ENCODE measurements around the gene EPS15. TPM values are rescaled to one million over a fixed set of nuclear protein-coding genes. Genes with fewer than 3 reads are reported as not detected.

Gene EPS15
- total and polyA plus RNA-seq, 2 experiments from 2014 or later = 31.0 to 76.5 TPM

- TF ChIP-seq ZNF462 (CRISPR knock-in tag; IDR thresholded peaks at IDR 0.05) = no peak
- no peak for TF ChIP-seq CREB1 (CRISPR knock-in tag; IDR thresholded peaks at IDR 0.05; ENCODE audit: low read depth)
Measured at GRCh38 chr1:51454554-51454953, 64.5 kb downstream of the EPS15 start (continued).

DNA sequence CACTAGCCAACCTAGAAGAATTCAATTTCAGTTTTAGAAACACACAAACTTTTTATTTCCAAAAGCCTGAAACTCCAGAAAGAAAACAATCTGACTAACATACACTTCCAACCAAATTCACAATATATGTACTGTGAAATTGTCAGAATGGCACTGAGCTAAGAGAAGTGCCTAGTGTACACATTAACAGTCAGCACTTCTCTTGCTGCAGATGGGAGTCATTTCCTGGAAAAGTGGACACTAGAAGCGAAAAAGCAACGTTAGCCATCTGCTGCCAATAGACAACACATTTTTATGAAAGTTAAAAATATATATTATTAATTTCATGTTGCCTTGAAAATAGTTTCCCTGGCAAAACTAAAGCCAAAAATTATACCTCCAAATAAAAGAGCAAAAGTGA is 66.1 kb downstream of the EPS15 start:
- Histone ChIP-seq H3K27ac (ENCODE audit: low read depth) (no peak overlapping the region), H3K27me3 (ENCODE audit: insufficient read depth) (no peaks in the 10 kb centered on the region), H3K79me2 (replicated peaks; ENCODE audit: insufficient read depth) (no peaks in the 10 kb centered on the region), H3K4me3 (no peak overlapping the region), H3K36me3 (ENCODE audit: insufficient read depth) (no peaks in the 10 kb centered on the region), H3K4me1 (ENCODE audit: insufficient read depth) (no peaks in the 10 kb centered on the region), H3K9me2 (ENCODE audit: insufficient read depth) (no peaks in the 10 kb centered on the region), H3F3A (replicated peaks; ENCODE audit: low read depth) (no peaks in the 10 kb centered on the region), H2AFZ (no peak overlapping the region), H3K4me2 (no peak overlapping the region), H4K20me1 (replicated peaks; ENCODE audit: insufficient read depth) (no peaks in the 10 kb centered on the region)
- ATAC-seq (no peak), DNase-seq (ENCODE audit: low spot score) (no peak)
- H3K4me1 Mint-ChIP-seq = no peaks in the 10 kb centered on the region
- 0 out of 3 replicates have a peak, but pooled peaks cover 3% of the 10 kb centered on the region for H3K36me3 Mint-ChIP-seq (ENCODE audit: low read depth)
- no peak overlapping the region for H3K4me3 Mint-ChIP-seq
- H3K9me3 Mint-ChIP-seq = no peaks in the 10 kb centered on the region
- H3K27me3 Mint-ChIP-seq (ENCODE audit: insufficient read depth, low read depth, poor library complexity) = no peaks in the 10 kb centered on the region
- no peak overlapping the region for H3K27ac Mint-ChIP-seq
- TF ChIP-seq ZNF114 (CRISPR knock-in tag; IDR thresholded peaks at IDR 0.05) (no peak), JUNB (IDR thresholded peaks at IDR 0.05; ENCODE audit: unreplicated experiment) (no peak), ZNF462 (CRISPR knock-in tag; IDR thresholded peaks at IDR 0.05) (no peak), STAT1 (IDR thresholded peaks at IDR 0.05; ENCODE audit: unreplicated experiment) (no peak), POLR2AphosphoS5 (IDR thresholded peaks at IDR 0.05; ENCODE audit: low read depth) (no peak), NANOG (IDR thresholded peaks at IDR 0.05; ENCODE audit: borderline replicate concordance) (no peak), CREB1 (CRISPR knock-in tag; IDR thresholded peaks at IDR 0.05; ENCODE audit: low read depth) (no peak), ZNF331 (CRISPR knock-in tag; IDR thresholded peaks at IDR 0.05; ENCODE audit: low read depth) (no peak)
- TF ChIP-seq, protein P1, sequence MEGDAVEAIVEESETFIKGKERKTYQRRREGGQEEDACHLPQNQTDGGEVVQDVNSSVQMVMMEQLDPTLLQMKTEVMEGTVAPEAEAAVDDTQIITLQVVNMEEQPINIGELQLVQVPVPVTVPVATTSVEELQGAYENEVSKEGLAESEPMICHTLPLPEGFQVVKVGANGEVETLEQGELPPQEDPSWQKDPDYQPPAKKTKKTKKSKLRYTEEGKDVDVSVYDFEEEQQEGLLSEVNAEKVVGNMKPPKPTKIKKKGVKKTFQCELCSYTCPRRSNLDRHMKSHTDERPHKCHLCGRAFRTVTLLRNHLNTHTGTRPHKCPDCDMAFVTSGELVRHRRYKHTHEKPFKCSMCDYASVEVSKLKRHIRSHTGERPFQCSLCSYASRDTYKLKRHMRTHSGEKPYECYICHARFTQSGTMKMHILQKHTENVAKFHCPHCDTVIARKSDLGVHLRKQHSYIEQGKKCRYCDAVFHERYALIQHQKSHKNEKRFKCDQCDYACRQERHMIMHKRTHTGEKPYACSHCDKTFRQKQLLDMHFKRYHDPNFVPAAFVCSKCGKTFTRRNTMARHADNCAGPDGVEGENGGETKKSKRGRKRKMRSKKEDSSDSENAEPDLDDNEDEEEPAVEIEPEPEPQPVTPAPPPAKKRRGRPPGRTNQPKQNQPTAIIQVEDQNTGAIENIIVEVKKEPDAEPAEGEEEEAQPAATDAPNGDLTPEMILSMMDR (conservative IDR thresholded peaks at IDR 0.05; ENCODE audit: low read depth in 2 of 2) = no peak
